HepG2 (cell line): ENCODE measurements around the gene CYLD. TPM values are rescaled to one million over a fixed set of nuclear protein-coding genes. Genes with fewer than 3 reads are reported as not detected.

Source experiments
- ATAC-seq: fragments of 200-7000 bp; cut with Tn5 transposase; 3 replicates; pipeline ENCODE4 v1.9.1; 2020; ENCODE audit warnings: mild to moderate bottlenecking, moderate library complexity
- BruUV-seq: library from RNA; stranded (reverse); fragments of 400-500 nt; replicated peaks from 2 replicates; lab custom pipeline; 2021; lab: Mats Ljungman, UMichigan
- CTCF ChIA-PET: fragments of 300-600 bp; formaldehyde crosslinking; extraction: SDS; loops from one replicate; lab custom pipeline; 2021; ENCODE audit warnings: low total read pairs, inconsistent platforms, low intra/inter-chr PET ratio; lab: Yijun Ruan, JAX
- POLR2A ChIA-PET: fragments of 350-600 bp; sonication (Branson Sonifier 250); formaldehyde crosslinking; loops from one replicate; lab custom pipeline; 2020; ENCODE audit warnings: antibody characterized with exemption, inconsistent platforms; lab: Yijun Ruan, JAX
- DNase-seq: peaks from one replicate; pipeline ENCODE4 v3.0.0-alpha.2; 2015; ENCODE audit warnings: low spot score
- FAIRE-seq: peaks from 3 replicates; lab custom pipeline; 2011; peaks lifted over from hg19 to GRCh38; lab: Jason Lieb, UNC
- H2AFZ ChIP-seq: one replicate; pipeline ENCODE4 v1.6.1; 2011; ENCODE audit warnings: low read length, inconsistent platforms
- H3K27ac ChIP-seq: fragments of 300-600 bp; 3 replicates; pipeline ENCODE4 v1.8.0; 2011; ENCODE audit warnings: mixed run types, mild to moderate bottlenecking, mixed read lengths, low read length, inconsistent platforms; ENCODE audit not compliant: insufficient read depth; ENCODE audit errors: extremely low read length
- H3K27me3 ChIP-seq, 2 experiments: fragments of 200-600 bp in 1 of 2; 2 replicates in 1 of 2; 3 replicates in 1 of 2; pipeline versions ENCODE4 v1.6.0 to v1.8.0; 2011; ENCODE audit warnings: low read length in 2 of 2, mild to moderate bottlenecking in 2 of 2, moderate library complexity in 2 of 2, inconsistent platforms in 1 of 2; ENCODE audit not compliant: insufficient read depth in 2 of 2, control insufficient read depth in 1 of 2
- H3K36me3 ChIP-seq, 2 experiments: fragments of 200-600 bp in 1 of 2; replicated peaks in 1 of 2; 2 replicates in 1 of 2; 3 replicates in 1 of 2; pipeline versions ENCODE4 v1.5.1 to v1.8.0; 2011; ENCODE audit warnings: low read length in 2 of 2, inconsistent platforms in 1 of 2; ENCODE audit not compliant: insufficient read depth in 2 of 2, control insufficient read depth in 1 of 2
- H3K4me1 ChIP-seq: 2 replicates; pipeline ENCODE4 v1.5.1; 2012; ENCODE audit warnings: low read length, inconsistent platforms; ENCODE audit not compliant: insufficient read depth
- H3K4me2 ChIP-seq: 2 replicates; pipeline ENCODE4 v1.6.0; 2011; ENCODE audit warnings: low read depth, low read length, inconsistent platforms
- H3K4me3 ChIP-seq, 3 experiments: fragments of 200-600 bp in 1 of 3; sonication (generic), shearing (Covaris generic) in 1 of 3; replicated peaks in 1 of 3; 2 replicates each; pipeline ENCODE4 v1.5.1; 2011 to 2016; ENCODE audit warnings: low read length in 3 of 3, inconsistent platforms in 2 of 3, low read depth in 2 of 3, mild to moderate bottlenecking in 2 of 3, control low read depth in 1 of 3, mixed read lengths in 1 of 3; ENCODE audit not compliant: insufficient read depth in 1 of 3
- H3K79me2 ChIP-seq: one replicate; pipeline ENCODE4 v1.6.1; 2011; ENCODE audit warnings: low read length, inconsistent platforms; ENCODE audit not compliant: insufficient read depth
- H3K9ac ChIP-seq: 2 replicates; pipeline ENCODE4 v1.6.0; 2011; ENCODE audit warnings: mild to moderate bottlenecking, low read depth, low read length, inconsistent platforms; ENCODE audit not compliant: insufficient read depth
- H3K9me3 ChIP-seq: 2 replicates; pipeline ENCODE4 v1.5.1; 2012; ENCODE audit warnings: mild to moderate bottlenecking, low read length
- H4K20me1 ChIP-seq: 2 replicates; pipeline ENCODE4 v1.6.0; 2011; ENCODE audit warnings: inconsistent platforms, mild to moderate bottlenecking, low read length, moderate library complexity; ENCODE audit not compliant: insufficient read depth
- ATF7-NPFF ChIP-seq: sonication (generic); formaldehyde crosslinking; IDR thresholded peaks from 2 replicates; pipeline ENCODE4 v1.8.1; 2023; ENCODE audit warnings: mild to moderate bottlenecking, low read depth, missing genetic modification reagents, moderate library complexity
- MXI1 ChIP-seq: IDR thresholded peaks from 3 replicates; pipeline ENCODE4 v1.6.1; 2012; ENCODE audit warnings: low read depth, low read length, inconsistent platforms, borderline replicate concordance
- SMAD3 ChIP-seq: sonication (generic); formaldehyde crosslinking; IDR thresholded peaks from 2 replicates; pipeline ENCODE4 v1.4.0; 2020; ENCODE audit warnings: missing genetic modification reagents
- ZNF296 ChIP-seq: sonication (generic); formaldehyde crosslinking; conservative IDR thresholded peaks from 2 replicates; pipeline ENCODE4 v1.5.0; 2020; ENCODE audit warnings: mild to moderate bottlenecking, missing genetic modification reagents
- ZNF432 ChIP-seq: sonication (generic); formaldehyde crosslinking; IDR thresholded peaks from 2 replicates; pipeline ENCODE4 v1.5.0; 2020; ENCODE audit warnings: missing genetic modification reagents, mild to moderate bottlenecking, borderline replicate concordance
- ZNF451 ChIP-seq: sonication (generic); formaldehyde crosslinking; IDR thresholded peaks from 2 replicates; pipeline ENCODE4 v1.5.0; 2020; ENCODE audit warnings: mild to moderate bottlenecking, missing genetic modification reagents
- ZNF513 ChIP-seq: sonication (generic); formaldehyde crosslinking; conservative IDR thresholded peaks from 2 replicates; pipeline ENCODE4 v1.5.0; 2020; ENCODE audit warnings: missing genetic modification reagents
- ZNF609 ChIP-seq: sonication (generic); formaldehyde crosslinking; IDR thresholded peaks from 2 replicates; pipeline ENCODE4 v1.4.0; 2020; ENCODE audit warnings: mild to moderate bottlenecking, missing genetic modification reagents, borderline replicate concordance
- WGBS: methylation state at CpG from one replicate; pipeline ENCODE4 v1.1.6; 2017; ENCODE audit warnings: low lambda C conversion rate; 5-methylcytosine and 5-hydroxymethylcytosine counted together
- in situ Hi-C: cut with HindIII; loops from 2 replicates; pipeline ENCODE4 v1.10.0; 2017; ENCODE audit warnings: low pct_unique_long_range_greater_than_20kb; ENCODE audit not compliant: extremely low pct_ligation_motif_present
- intact Hi-C: fragments of 100-400 bp; cut with micrococcal nuclease; formaldehyde crosslinking; loops from one replicate; pipeline ENCODE4 v1.10.0; 2022; ENCODE audit not compliant: unreplicated experiment
- polyA plus RNA-seq, 8 experiments: library from polyadenylated mRNA; depleted of rRNA in 3 of 8; stranded (reverse) in 7 of 8; unstranded in 1 of 8; fragments of >200 nt; fragmentation: Illumina TruSeq in 4 of 8; extraction: Trizol in 4 of 8; gene quantifications; 2 replicates each; pipeline versions ENCODE4 v1.2.1 to v1.2.3, GENCODE V29; 2011 to 2016; ENCODE audit warnings: low read depth in 4 of 8, missing spikeins in 1 of 8, mixed read lengths in 1 of 8; ENCODE audit not compliant: insufficient read depth in 1 of 8
- total RNA-seq, 5 experiments: library from RNA; depleted of rRNA; stranded (reverse); fragments of >200 nt; fragmentation: Illumina TruSeq; extraction: Trizol; gene quantifications; 2 replicates each; pipeline ENCODE4 v1.2.3, GENCODE V29; 2016; ENCODE audit warnings: low read depth in 1 of 5
- TF ChIP-seq, protein P1 (sequence below): sonication (generic); formaldehyde crosslinking; IDR thresholded peaks from 2 replicates; pipeline ENCODE4 v1.9.0; 2021; ENCODE audit warnings: missing genetic modification reagents, mild to moderate bottlenecking, borderline replicate concordance

CYLD gene
- total and polyA plus RNA-seq, 2 of the 13 experiments (the other 11 are each of a cell fraction or from before 2014, with no cell fraction given), result 6.1 to 11.4 TPM

GRCh38 chr16:50846511-50846910, 104.6 kb downstream of the CYLD start:
- Histone ChIP-seq H3K4me2 (no peak overlapping the region), H3K4me3 (no peak overlapping the region), H3K36me3 (no peaks in the 10 kb centered on the region), H3K9ac (no peak overlapping the region), H3K79me2 (no peaks in the 10 kb centered on the region), H3K27me3 (peaks cover 0 to 6% of the 10 kb centered on the region in 2 experiments; a peak in 1 of 5 replicates), H3K4me1 (peaks cover 9% of the 10 kb centered on the region; the same call in 1 of the 2 replicates), H3K27ac (no peak overlapping the region), H3K9me3 (no peaks in the 10 kb centered on the region), H4K20me1 (no peaks in the 10 kb centered on the region), H2AFZ (no peak overlapping the region)
- no TSS peak for BruUV-seq
- WGBS, result 70% methylated on average over 2 of the region's 2 CpGs
- ATAC-seq, result no peak
- no peak for FAIRE-seq
- DNase-seq, result no peak
- intact Hi-C loops, result no loop called here
- TF ChIP-seq ATF7-NPFF (CRISPR knock-in tag) (no peak), SMAD3 (CRISPR knock-in tag) (no peak), ZNF296 (CRISPR knock-in tag) (no peak), ZNF609 (CRISPR knock-in tag) (no peak), MXI1 (no peak), ZNF451 (no peak), ZNF513 (CRISPR knock-in tag) (no peak), ZNF432 (CRISPR knock-in tag) (no peak)
- TF ChIP-seq, protein P1, sequence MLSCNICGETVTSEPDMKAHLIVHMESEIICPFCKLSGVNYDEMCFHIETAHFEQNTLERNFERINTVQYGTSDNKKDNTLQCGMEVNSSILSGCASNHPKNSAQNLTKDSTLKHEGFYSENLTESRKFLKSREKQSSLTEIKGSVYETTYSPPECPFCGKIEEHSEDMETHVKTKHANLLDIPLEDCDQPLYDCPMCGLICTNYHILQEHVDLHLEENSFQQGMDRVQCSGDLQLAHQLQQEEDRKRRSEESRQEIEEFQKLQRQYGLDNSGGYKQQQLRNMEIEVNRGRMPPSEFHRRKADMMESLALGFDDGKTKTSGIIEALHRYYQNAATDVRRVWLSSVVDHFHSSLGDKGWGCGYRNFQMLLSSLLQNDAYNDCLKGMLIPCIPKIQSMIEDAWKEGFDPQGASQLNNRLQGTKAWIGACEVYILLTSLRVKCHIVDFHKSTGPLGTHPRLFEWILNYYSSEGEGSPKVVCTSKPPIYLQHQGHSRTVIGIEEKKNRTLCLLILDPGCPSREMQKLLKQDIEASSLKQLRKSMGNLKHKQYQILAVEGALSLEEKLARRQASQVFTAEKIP (CRISPR knock-in tag), result no peak
- in situ Hi-C loops, result no loop called here
- ChIA-PET POLR2A (no interaction called here), CTCF (no interaction called here)
